Regular cardiac myocyte (primary cell): ENCODE data around the gene TAS1R1. TPM values are rescaled to one million over a fixed set of nuclear protein-coding genes. Genes with fewer than 3 reads are reported as not detected.

Experiments
- total RNA-seq: library from RNA; depleted of rRNA; stranded (reverse); fragments of >200 nt; gene quantifications from 2 replicates; pipeline ENCODE4 v1.2.3, GENCODE V29; 2014

Gene TAS1R1
- total RNA-seq, result not detected in 2 replicates

DNA sequence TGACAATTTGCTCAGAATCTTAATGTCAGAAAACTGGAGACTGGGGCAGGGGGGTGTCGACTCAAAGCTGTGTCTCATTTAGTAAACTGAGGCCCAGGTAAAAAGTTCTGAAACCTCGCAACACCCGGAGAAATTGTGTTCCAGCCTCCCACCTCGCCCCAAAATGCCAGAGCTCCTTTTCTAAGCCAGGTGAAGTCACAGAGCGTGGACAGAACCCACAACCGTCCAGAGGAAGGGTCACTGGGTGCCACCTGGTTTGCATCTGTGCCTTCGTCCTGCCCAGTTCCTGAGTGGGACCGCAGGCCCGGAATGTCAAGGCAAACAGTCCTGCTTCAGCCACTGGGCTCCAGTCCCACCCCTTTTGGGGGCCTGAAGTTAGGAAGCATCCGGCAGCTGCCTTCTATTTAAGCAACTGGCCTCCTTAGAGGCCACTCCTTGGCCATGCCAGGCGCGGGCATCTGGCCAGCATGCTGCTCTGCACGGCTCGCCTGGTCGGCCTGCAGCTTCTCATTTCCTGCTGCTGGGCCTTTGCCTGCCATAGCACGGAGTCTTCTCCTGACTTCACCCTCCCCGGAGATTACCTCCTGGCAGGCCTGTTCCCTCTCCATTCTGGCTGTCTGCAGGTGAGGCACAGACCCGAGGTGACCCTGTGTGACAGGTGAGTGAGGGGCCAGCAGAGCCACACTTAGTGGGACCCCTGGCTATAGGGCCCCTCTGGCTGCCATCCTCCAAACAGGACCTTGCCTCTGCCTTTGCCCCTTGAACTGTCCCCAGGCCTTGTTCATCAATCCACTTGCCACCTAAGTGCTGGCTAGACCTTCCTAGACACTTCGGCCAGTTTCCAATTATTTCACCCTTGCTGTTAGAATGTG lies at the start of gene TAS1R1:
Gene TAS1R1 (plus strand): TSS at position 401 of the 872 bp plus-strand sequence. CDS start 67 bp downstream, at position 468.

DNA sequence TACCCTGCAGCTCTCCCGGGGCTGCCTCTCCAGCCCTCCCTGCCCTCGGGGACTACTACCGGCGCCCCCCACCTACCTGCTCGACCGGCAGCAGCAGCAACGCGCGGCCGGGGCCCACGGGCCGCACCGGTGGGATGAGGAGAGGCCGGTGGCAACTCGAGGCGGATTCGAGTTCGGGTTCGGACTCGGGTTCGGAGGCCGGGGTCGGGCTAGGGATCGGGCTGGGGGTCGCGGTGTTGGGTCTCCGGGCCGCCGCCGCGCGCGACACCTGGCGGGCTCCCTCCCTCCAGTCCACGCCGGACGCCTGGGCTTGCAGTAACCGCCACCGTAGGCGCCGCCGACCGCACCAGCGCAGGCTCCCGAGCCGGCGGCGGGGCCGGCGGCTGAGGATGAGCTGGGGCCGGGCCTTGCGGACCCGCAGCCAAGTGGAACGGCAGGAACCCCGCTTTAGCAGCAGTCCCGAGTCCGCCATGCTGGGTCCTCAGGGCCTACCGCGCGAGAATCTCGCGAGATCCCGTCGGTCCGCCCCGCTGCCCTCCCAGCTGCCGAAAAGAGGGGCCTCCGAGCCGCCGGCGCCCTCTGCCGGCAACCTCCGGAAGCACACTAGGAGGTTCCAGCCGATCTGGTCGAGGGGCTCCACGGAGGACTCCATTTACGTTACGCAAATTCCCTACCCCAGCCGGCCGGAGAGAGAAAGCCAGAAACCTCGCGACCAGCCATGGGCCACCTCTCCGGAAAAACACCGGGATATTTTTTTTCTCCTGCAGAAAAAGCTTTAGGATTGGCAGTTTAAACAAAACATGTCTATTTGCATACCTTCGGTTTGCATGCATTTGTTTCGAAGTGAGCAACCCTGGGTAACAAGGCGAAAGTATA lies 838 bp upstream of the TAS1R1 start, which contains the start of gene NOL9:
Gene NOL9 (minus strand): TSS at position 483 of the 876 bp plus-strand sequence. CDS start 11 bp downstream, at position 472.

DNA sequence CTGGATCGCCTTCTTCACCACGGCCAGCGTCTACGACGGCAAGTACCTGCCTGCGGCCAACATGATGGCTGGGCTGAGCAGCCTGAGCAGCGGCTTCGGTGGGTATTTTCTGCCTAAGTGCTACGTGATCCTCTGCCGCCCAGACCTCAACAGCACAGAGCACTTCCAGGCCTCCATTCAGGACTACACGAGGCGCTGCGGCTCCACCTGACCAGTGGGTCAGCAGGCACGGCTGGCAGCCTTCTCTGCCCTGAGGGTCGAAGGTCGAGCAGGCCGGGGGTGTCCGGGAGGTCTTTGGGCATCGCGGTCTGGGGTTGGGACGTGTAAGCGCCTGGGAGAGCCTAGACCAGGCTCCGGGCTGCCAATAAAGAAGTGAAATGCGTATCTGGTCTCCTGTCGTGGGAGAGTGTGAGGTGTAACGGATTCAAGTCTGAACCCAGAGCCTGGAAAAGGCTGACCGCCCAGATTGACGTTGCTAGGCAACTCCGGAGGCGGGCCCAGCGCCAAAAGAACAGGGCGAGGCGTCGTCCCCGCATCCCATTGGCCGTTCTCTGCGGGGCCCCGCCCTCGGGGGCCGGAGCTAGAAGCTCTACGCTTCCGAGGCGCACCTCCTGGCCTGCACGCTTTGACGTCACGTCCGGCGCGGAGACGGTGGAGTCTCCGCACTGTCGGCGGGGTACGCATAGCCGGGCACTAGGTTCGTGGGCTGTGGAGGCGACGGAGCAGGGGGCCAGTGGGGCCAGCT lies 24.4 kb downstream of the TAS1R1 start, which contains the start of gene ZBTB48:
Gene ZBTB48 (plus strand): TSS at position 621 of the 745 bp plus-strand sequence. CDS start 616 bp downstream, outside the sequence.

DNA sequence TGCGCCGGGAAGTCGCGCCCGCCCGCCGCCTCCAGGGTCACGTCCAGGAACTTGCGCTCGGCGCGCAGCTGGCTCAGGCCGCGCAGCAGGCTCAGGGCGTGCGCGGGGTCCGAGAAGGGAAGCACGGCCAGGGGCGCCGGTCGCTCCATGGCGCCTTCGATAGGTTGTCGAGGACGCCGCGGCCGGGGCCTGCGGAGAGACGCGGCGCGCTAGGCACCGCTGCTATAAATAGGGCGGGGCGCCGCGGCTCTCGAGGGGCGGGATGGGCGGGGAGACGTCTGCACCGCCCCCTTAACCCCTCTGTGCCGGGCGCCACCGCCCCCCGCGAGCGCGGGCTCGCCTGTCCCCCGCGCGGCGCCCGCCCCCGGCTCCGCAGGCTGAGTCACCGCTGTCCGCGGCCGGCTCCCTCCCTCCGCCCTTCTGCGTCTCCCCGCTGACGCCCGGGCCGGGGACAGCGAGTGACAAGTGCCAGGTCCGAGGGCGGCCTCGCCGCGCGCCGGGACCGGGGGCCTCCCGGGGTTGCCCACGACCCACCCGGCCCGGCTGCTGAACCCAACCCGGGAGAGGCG lies 47.6 kb downstream of the TAS1R1 start, which contains the start of gene KLHL21:
Gene KLHL21 (minus strand): TSS at position 201 of the 569 bp plus-strand sequence. CDS start 52 bp downstream, at position 149.

DNA sequence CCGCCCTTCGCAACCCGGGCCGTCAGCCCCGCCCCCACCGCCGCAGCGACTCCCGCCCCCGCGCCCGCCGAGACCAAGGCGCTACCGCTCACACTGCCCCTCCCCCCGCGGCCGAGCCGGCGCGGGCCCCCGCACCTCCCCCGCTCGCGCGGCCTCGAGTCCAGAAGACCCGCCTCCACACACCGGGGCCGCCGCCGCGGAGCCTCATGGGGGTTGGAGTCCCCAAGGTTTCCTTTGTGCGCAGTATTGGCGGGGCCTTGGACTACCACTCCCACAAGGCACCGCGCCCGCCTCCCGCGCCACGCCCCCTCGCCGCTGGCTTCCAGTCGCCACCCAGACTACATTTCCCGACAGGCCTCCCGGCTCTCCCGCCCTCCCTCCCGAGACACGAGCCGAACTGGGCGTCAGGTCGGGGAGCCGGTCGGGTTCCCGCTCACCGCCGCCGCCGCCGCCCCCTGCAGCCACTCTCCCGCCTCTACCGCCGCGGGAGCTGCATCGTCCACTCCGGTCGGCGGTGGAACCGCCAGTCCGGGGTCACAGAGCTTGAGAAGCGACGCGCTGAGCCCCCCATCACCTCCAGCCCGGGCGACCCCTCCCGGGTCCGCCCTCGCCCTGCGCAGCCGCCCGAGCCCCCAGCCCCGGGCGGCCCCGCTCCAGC lies 58.4 kb downstream of the TAS1R1 start, which contains the start of gene PHF13:
Gene PHF13 (plus strand): TSS at position 371 of the 658 bp plus-strand sequence. CDS start 336 bp downstream, outside the sequence.

DNA sequence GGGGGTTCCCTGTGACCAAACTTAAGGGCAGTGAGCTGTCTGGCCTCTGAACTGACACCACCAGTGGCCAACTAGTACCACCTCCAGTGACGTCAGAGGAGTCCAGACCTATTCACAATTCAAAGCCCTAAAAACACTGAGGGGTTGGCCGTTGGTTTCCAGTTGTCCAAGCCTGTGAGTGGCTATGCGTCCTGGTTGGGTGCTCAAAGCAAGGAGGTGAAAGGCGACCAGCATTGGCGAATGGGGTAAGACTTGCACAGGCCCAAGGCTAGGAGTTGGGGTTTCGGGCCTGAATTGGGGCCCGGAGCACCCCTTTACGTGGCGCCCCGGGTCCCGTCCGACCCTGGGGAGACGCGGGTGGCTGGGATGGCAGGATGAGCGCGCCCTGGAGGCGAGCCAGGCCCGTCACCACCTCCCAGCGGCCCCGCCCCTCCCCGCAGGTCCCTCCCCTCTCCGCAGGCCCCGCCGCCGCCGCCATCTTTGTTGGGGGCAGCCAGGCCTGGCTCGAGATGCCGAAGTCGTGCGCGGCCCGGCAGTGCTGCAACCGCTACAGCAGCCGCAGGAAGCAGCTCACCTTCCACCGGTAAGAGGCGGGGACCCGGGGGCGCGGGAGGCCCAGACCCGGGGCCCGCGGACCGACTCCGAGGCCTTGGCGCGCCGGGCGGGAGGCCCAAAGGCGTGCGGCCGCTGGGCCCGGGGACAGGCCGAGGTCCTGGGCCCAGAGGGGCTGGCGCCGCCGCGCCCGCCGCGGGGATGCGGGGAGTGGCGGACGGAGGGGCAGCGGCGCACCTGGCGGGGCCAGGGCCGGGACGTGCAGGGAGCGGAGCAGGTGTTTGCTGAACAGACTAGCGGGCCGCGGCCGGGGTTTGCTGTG lies 69.8 kb downstream of the TAS1R1 start, which contains the start of gene THAP3:
Gene THAP3 (plus strand): TSS at position 159 of the 874 bp plus-strand sequence. CDS start 351 bp downstream, at position 510.

Other genes with a start within 250 kb of the TAS1R1 start
- 14.4 and 47.0 TPM in 2 replicates for gene ACOT7, start 161.5 kb upstream of the TAS1R1 start, total RNA-seq
- gene HES2, start 135.4 kb upstream of the TAS1R1 start, total RNA-seq, result 0.77 and 0.85 TPM in 2 replicates
- gene ESPN, start 130.5 kb upstream of the TAS1R1 start, total RNA-seq, result under 0.01 and 0.19 TPM in 2 replicates
- gene TNFRSF25, start 89.1 kb upstream of the TAS1R1 start, total RNA-seq, result 5.0 and 6.8 TPM in 2 replicates
- gene PLEKHG5, start 63.6 kb upstream of the TAS1R1 start, total RNA-seq, result 16.9 and 23.0 TPM in 2 replicates
- 16.9 and 30.1 TPM in 2 replicates for gene NOL9, start 794 bp upstream of the TAS1R1 start, total RNA-seq
- gene ZBTB48, start 24.7 kb downstream of the TAS1R1 start, total RNA-seq, result 15.5 and 15.9 TPM in 2 replicates
- gene KLHL21, start 47.6 kb downstream of the TAS1R1 start, total RNA-seq, result 57.2 and 76.5 TPM in 2 replicates
- 6.9 and 9.3 TPM in 2 replicates for gene PHF13, start 58.4 kb downstream of the TAS1R1 start, total RNA-seq
- gene THAP3, start 69.6 kb downstream of the TAS1R1 start, total RNA-seq, result 22.4 and 24.0 TPM in 2 replicates
- gene DNAJC11, start 146.5 kb downstream of the TAS1R1 start, total RNA-seq, result 35.5 and 42.6 TPM in 2 replicates
- gene CAMTA1, start 230.1 kb downstream of the TAS1R1 start, total RNA-seq, result 59.6 and 62.9 TPM in 2 replicates